T-cell (primary cell): Measurements from ENCODE around the gene MVK. TPM values are rescaled to one million over a fixed set of nuclear protein-coding genes. Genes with fewer than 3 reads are reported as not detected.

ENCODE experiments used
- ATAC-seq, 4 experiments: fragments of 200-7000 bp in 3 of 4; fragments of 150-1000 bp in 1 of 4; cut with Tn5 transposase; replicated peaks in 1 of 4; 1 replicate in 3 of 4; 2 replicates in 1 of 4; pipeline ENCODE4 v1.10.0; 2021; ENCODE audit warnings: moderate library complexity in 3 of 4, mild to moderate bottlenecking in 2 of 4, moderate number of reproducible peaks in 1 of 4
- CTCF ChIA-PET, 2 donors: fragments of 300-600 bp; sonication (Branson Sonifier 250); formaldehyde crosslinking; loops; one replicate each; lab custom pipeline; 2022; ENCODE audit warnings: antibody characterized with exemption in 2 of 2; lab: Charles Lee
- POLR2A ChIA-PET, 2 donors: fragments of 300-600 bp; sonication (Branson Sonifier 250); formaldehyde crosslinking; loops; one replicate each; lab custom pipeline; 2022; ENCODE audit warnings: antibody characterized with exemption in 2 of 2; lab: Charles Lee
- DNase-seq, 35 experiments: peaks; one replicate each; pipeline versions ENCODE4 v3.0.0 to v3.0.0-alpha.2; 2013 to 2023
- H3K27ac ChIP-seq: one replicate; pipeline ENCODE4 v1.5.1; 2013; ENCODE audit warnings: low read length
- H3K27me3 ChIP-seq, 2 experiments: replicated peaks in 1 of 2; 1 replicate in 1 of 2; 2 replicates in 1 of 2; pipeline versions ENCODE4 v1.6.1 to v1.7.0; 2013; ENCODE audit warnings: low read length in 1 of 2, mixed read lengths in 1 of 2; ENCODE audit not compliant: control insufficient read depth in 2 of 2, insufficient read depth in 2 of 2; ENCODE audit errors: extremely low read depth in 1 of 2
- H3K36me3 ChIP-seq, 2 donors: 1 replicate in 1 of 2; 2 replicates in 1 of 2; pipeline versions ENCODE4 v1.6.1 to v1.7.0; 2013; ENCODE audit warnings: low read length in 1 of 2; ENCODE audit not compliant: control insufficient read depth in 2 of 2, insufficient read depth in 1 of 2; ENCODE audit errors: extremely low read depth in 1 of 2
- H3K4me1 ChIP-seq, 2 experiments: 1 replicate in 1 of 2; 2 replicates in 1 of 2; pipeline versions ENCODE4 v1.6.1 to v1.7.0; 2013; ENCODE audit warnings: low read length in 2 of 2, mixed read lengths in 1 of 2; ENCODE audit not compliant: insufficient read depth in 2 of 2, control insufficient read depth in 1 of 2; ENCODE audit errors: extremely low read depth in 1 of 2
- H3K4me3 ChIP-seq, 2 donors: 1 replicate in 1 of 2; 2 replicates in 1 of 2; pipeline versions ENCODE4 v1.5.1 to v1.7.0; 2013; ENCODE audit warnings: mild to moderate bottlenecking in 2 of 2, low read length in 1 of 2, moderate library complexity in 1 of 2; ENCODE audit not compliant: control insufficient read depth in 1 of 2; ENCODE audit errors: extremely low read depth in 1 of 2
- H3K9me3 ChIP-seq: 2 replicates; pipeline ENCODE4 v1.7.0; 2013
- H3K27ac Mint-ChIP-seq, 2 donors: one replicate each; pipeline ENCODE4 v1.8.0; 2020 to 2021; ENCODE audit warnings: mild to moderate bottlenecking in 2 of 2, mixed read lengths in 2 of 2
- H3K27me3 Mint-ChIP-seq, 2 donors: one replicate each; pipeline ENCODE4 v1.8.0; 2021 to 2022; ENCODE audit warnings: mixed read lengths in 2 of 2
- H3K36me3 Mint-ChIP-seq: one replicate; pipeline ENCODE4 v1.8.0; 2021; ENCODE audit warnings: mixed read lengths
- H3K4me1 Mint-ChIP-seq, 3 donors: one replicate each; pipeline ENCODE4 v1.8.0; 2020 to 2022; ENCODE audit warnings: mixed read lengths in 3 of 3, mild to moderate bottlenecking in 1 of 3
- H3K4me3 Mint-ChIP-seq, 3 donors: one replicate each; pipeline ENCODE4 v1.8.0; 2020 to 2022; ENCODE audit warnings: mild to moderate bottlenecking in 3 of 3, mixed read lengths in 3 of 3, moderate library complexity in 3 of 3
- H3K9me3 Mint-ChIP-seq, 3 donors: one replicate each; pipeline ENCODE4 v1.8.0; 2020 to 2022; ENCODE audit warnings: mixed read lengths in 3 of 3
- WGBS: methylation state at CpG from one replicate; pipeline ENCODE4 v1.1.5; 2013; ENCODE audit warnings: missing lambda C conversion rate; ENCODE audit not compliant: insufficient coverage; 5-methylcytosine and 5-hydroxymethylcytosine counted together
- total RNA-seq, 35 experiments: library from RNA in 6 of 35; stranded (reverse) in 6 of 35; fragments of 120-200 nt in 1 of 35; gene quantifications; one replicate each; pipeline versions ENCODE4 v1.2.1 to v1.2.4 and lab custom pipeline; 2013 to 2026

MVK gene
- total RNA-seq, 5 donors from 2014 or later (not counting 1 experiment from before 2014, with no cell fraction given), result 10.9 to 14.9 (median 12.8) TPM

GRCh38 chr12:109621901-109622364 is 48.3 kb downstream of the MVK start:
- WGBS, result 25% methylated on average over 15 of the region's 22 CpGs

GRCh38 chr12:109624467-109624866 is 50.9 kb downstream of the MVK start:
- H3K27ac ChIP-seq, result no peak overlapping the region
- H3K9me3 Mint-ChIP-seq, result no peaks in the 10 kb centered on the region
- H3K27me3 Mint-ChIP-seq, result peaks cover 25 to 48% of the 10 kb centered on the region in 2 donors
- DNase-seq, result no peak
- H3K4me3 ChIP-seq, result no peak overlapping the region
- WGBS, result 84% methylated on average over 6 of the region's 8 CpGs
- H3K36me3 Mint-ChIP-seq, result no peaks in the 10 kb centered on the region
- ChIA-PET CTCF (no interaction called here), POLR2A (no interaction called here)
- no peak overlapping the region for H3K4me3 Mint-ChIP-seq
- no peak for ATAC-seq
- H3K9me3 ChIP-seq, result no peaks in the 10 kb centered on the region
- H3K27me3 ChIP-seq, result peaks cover 0 to 55% of the 10 kb centered on the region in 2 experiments
- no peaks in the 10 kb centered on the region for H3K36me3 ChIP-seq
- no peaks in the 10 kb centered on the region for H3K4me1 ChIP-seq
- no peak overlapping the region for H3K27ac Mint-ChIP-seq
- peaks cover 2 to 15% (median 6%) of the 10 kb centered on the region in 3 donors for H3K4me1 Mint-ChIP-seq

More at GRCh38 chr12:109621901-109622364, 48.3 kb downstream of the MVK start:
- Mint-ChIP-seq H3K36me3 (no peaks in the 10 kb centered on the region), H3K9me3 (no peaks in the 10 kb centered on the region), H3K4me1 (peaks cover 2 to 7% (median 6%) of the 10 kb centered on the region in 3 donors), H3K27me3 (peaks cover 12 to 32% of the 10 kb centered on the region in 2 donors), H3K27ac (no peak overlapping the region), H3K4me3 (no peak overlapping the region)
- no peaks in the 10 kb centered on the region for H3K4me1 ChIP-seq
- H3K27me3 ChIP-seq, result peaks cover 0 to 44% of the 10 kb centered on the region in 2 experiments
- no peak overlapping the region for H3K4me3 ChIP-seq
- ChIA-PET CTCF (no interaction called here), POLR2A (no interaction called here)
- H3K9me3 ChIP-seq, result no peaks in the 10 kb centered on the region
- DNase-seq, result no peak
- no peak overlapping the region for H3K27ac ChIP-seq
- H3K36me3 ChIP-seq, result no peaks in the 10 kb centered on the region
- ATAC-seq, result no peak

GRCh38 chr12:109625131-109625559 is 51.6 kb downstream of the MVK start:
- Histone ChIP-seq H3K9me3 (no peaks in the 10 kb centered on the region), H3K27me3 (peaks cover 0 to 60% of the 10 kb centered on the region in 2 experiments), H3K27ac (no peak overlapping the region), H3K36me3 (no peaks in the 10 kb centered on the region), H3K4me1 (no peaks in the 10 kb centered on the region), H3K4me3 (no peak overlapping the region)
- no peak for ATAC-seq
- H3K27me3 Mint-ChIP-seq, result peaks cover 30 to 48% of the 10 kb centered on the region in 2 donors
- no peaks in the 10 kb centered on the region for H3K9me3 Mint-ChIP-seq
- POLR2A ChIA-PET, result no interaction called here
- peaks cover 2 to 15% (median 6%) of the 10 kb centered on the region in 3 donors for H3K4me1 Mint-ChIP-seq
- H3K36me3 Mint-ChIP-seq, result no peaks in the 10 kb centered on the region
- DNase-seq, result no peak
- 81% methylated on average over 5 of the region's 6 CpGs for WGBS
- no peak overlapping the region for H3K27ac Mint-ChIP-seq
- CTCF ChIA-PET, result no interaction called here
- no peak overlapping the region for H3K4me3 Mint-ChIP-seq

GRCh38 chr12:109625749-109626377 is 52.3 kb downstream of the MVK start:
- Histone ChIP-seq H3K36me3 (no peaks in the 10 kb centered on the region), H3K27ac (no peak overlapping the region), H3K27me3 (peaks cover 0 to 66% of the 10 kb centered on the region in 2 experiments), H3K4me1 (no peaks in the 10 kb centered on the region), H3K4me3 (no peak overlapping the region), H3K9me3 (no peaks in the 10 kb centered on the region)
- ATAC-seq, result no peak
- CTCF ChIA-PET, result no interaction called here
- POLR2A ChIA-PET, result no interaction called here
- Mint-ChIP-seq H3K4me3 (no peak overlapping the region), H3K4me1 (peaks cover 2 to 15% (median 6%) of the 10 kb centered on the region in 3 donors), H3K27me3 (peaks cover 35 to 53% of the 10 kb centered on the region in 2 donors), H3K27ac (no peak overlapping the region), H3K36me3 (no peaks in the 10 kb centered on the region), H3K9me3 (no peaks in the 10 kb centered on the region)
- DNase-seq, result no peak
- WGBS, result 77% methylated on average over 10 of the region's 12 CpGs

DNA sequence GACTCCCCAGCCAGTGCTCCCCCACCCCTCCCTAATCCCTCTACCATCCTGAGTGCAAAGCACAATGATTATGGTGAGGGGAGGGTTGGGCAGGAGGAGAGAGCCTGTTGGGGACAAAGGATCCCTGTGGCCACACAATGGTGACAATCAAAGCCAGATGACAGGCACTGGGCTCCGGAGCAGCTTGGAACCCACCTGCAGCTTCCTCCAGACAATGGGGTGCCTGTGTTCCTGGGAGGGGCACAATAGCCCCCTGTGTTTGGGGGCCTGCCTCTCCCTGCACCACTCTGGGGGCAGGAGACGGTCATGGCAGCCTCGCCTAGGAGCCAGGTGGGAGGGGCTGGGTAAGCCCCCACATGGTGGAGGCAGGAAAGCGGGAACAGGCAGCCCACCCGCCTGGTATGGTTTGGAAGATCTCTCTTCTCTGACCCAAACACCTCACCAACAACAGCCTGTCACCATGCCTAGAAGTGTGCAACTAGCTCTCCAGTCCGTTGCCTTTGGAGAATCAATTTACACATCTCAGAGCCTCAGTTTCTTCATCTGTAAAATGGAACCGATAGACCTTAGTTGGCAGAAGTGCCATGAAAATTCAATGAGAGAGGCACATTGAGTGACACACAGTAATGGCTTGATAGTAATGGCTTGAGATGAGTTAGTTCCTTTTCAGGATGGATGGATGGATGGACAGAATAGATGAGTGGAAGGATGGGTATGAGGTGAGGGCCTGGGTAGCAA is 53.0 kb downstream of the MVK start:
- no peaks in the 10 kb centered on the region for H3K36me3 ChIP-seq
- POLR2A ChIA-PET, result no interaction called here
- CTCF ChIA-PET, result no interaction called here
- Mint-ChIP-seq H3K27ac (no peak overlapping the region), H3K36me3 (no peaks in the 10 kb centered on the region), H3K9me3 (no peaks in the 10 kb centered on the region), H3K4me1 (peaks cover 2 to 15% (median 4%) of the 10 kb centered on the region in 3 donors), H3K4me3 (no peak overlapping the region), H3K27me3 (peaks cover 35 to 52% of the 10 kb centered on the region in 2 donors)
- no peak overlapping the region for H3K27ac ChIP-seq
- no peak for ATAC-seq
- no peak for DNase-seq
- no peaks in the 10 kb centered on the region for H3K9me3 ChIP-seq
- H3K27me3 ChIP-seq, result peaks cover 0 to 72% of the 10 kb centered on the region in 2 experiments
- H3K4me1 ChIP-seq, result no peaks in the 10 kb centered on the region
- WGBS, result 63% methylated on average over 2 of the region's 7 CpGs
- H3K4me3 ChIP-seq, result no peak overlapping the region

GRCh38 chr12:109627633-109628032 is 54.0 kb downstream of the MVK start:
- 47% methylated on average over 3 of the region's 7 CpGs for WGBS
- no peak overlapping the region for H3K4me3 Mint-ChIP-seq

More at GRCh38 chr12:109627633-109628032, 54.0 kb downstream of the MVK start:
- Histone ChIP-seq H3K27ac (no peak overlapping the region), H3K4me1 (no peaks in the 10 kb centered on the region), H3K36me3 (no peaks in the 10 kb centered on the region), H3K27me3 (peaks cover 0 to 73% of the 10 kb centered on the region in 2 experiments), H3K9me3 (no peaks in the 10 kb centered on the region), H3K4me3 (no peak overlapping the region)
- Mint-ChIP-seq H3K36me3 (no peaks in the 10 kb centered on the region), H3K27ac (no peak overlapping the region), H3K4me1 (peaks cover 0 to 9% (median 0%) of the 10 kb centered on the region in 3 donors), H3K9me3 (no peaks in the 10 kb centered on the region), H3K27me3 (peaks cover 31 to 57% of the 10 kb centered on the region in 2 donors)
- ATAC-seq (no peak), DNase-seq (no peak)
- ChIA-PET CTCF (interaction anchor here in 1 of 2 donors (0.6 kb wide), 1 partner anchor 22 kb away, joined by 4 read pairs; no protein-coding TSS in a partner anchor), POLR2A (no interaction called here)
